H1 (cell line): Measurements from ENCODE around the gene AGRN.

Source experiments
- CHD2 ChIP-seq: IDR thresholded peaks from 2 replicates; pipeline ENCODE4 v1.6.1; 2012; ENCODE audit warnings: low read length, improper control_type of control experiment
- CREB1 ChIP-seq: IDR thresholded peaks from 2 replicates; pipeline ENCODE4 v1.6.1; 2012; ENCODE audit warnings: inconsistent platforms
- EZH2 ChIP-seq: fragments of 200-600 bp; sonication (generic); IDR thresholded peaks from 2 replicates; pipeline ENCODE4 v1.7.1; 2012; ENCODE audit warnings: low read depth, mild to moderate bottlenecking, moderate library complexity, low read length, inconsistent platforms; ENCODE audit not compliant: severe bottlenecking
- KDM5A ChIP-seq: fragments of 200-600 bp; IDR thresholded peaks from 2 replicates; pipeline ENCODE4 v1.7.1; 2012; ENCODE audit warnings: mild to moderate bottlenecking, low read length, inconsistent platforms, mixed read lengths
- NANOG ChIP-seq: IDR thresholded peaks from 2 replicates; pipeline ENCODE4 v1.6.1; 2011; ENCODE audit warnings: low read length, low read depth, mild to moderate bottlenecking, inconsistent platforms; ENCODE audit not compliant: insufficient read depth, poor library complexity, severe bottlenecking
- PHF8 ChIP-seq: fragments of 200-600 bp; sonication (generic); conservative IDR thresholded peaks from 2 replicates; pipeline ENCODE4 v1.7.1; 2012; ENCODE audit warnings: low read depth, mild to moderate bottlenecking, inconsistent platforms, low read length, moderate library complexity
- POLR2A ChIP-seq, 2 experiments: IDR thresholded peaks; 1 replicate in 1 of 2; 2 replicates in 1 of 2; pipeline ENCODE4 v1.6.1; 2011; ENCODE audit warnings: low read depth in 2 of 2, low read length in 2 of 2, mild to moderate bottlenecking in 2 of 2; ENCODE audit errors: control extremely low read depth in 1 of 2
- POLR2AphosphoS5 ChIP-seq: IDR thresholded peaks from 2 replicates; pipeline ENCODE4 v1.6.1; 2011; ENCODE audit warnings: low read depth, low read length
- RNF2 ChIP-seq: fragments of 200-900, 300-1000 bp; sonication (generic); IDR thresholded peaks from 2 replicates; pipeline ENCODE4 v1.7.1; 2016; ENCODE audit warnings: borderline replicate concordance, low read depth, mild to moderate bottlenecking, antibody characterized with exemption, low read length; ENCODE audit not compliant: poor library complexity, severe bottlenecking; ENCODE audit errors: missing control alignments
- TEAD4 ChIP-seq: IDR thresholded peaks from 2 replicates; pipeline ENCODE4 v1.6.1; 2012; ENCODE audit warnings: low read depth, low read length, inconsistent platforms, mixed read lengths
- YY1 ChIP-seq: IDR thresholded peaks from 2 replicates; pipeline ENCODE4 v1.6.1; 2011; ENCODE audit warnings: low read depth, mild to moderate bottlenecking, low read length
- TF ChIP-seq, protein P1 (sequence below), 3 experiments: IDR thresholded peaks; 1 replicate in 2 of 3; 2 replicates in 1 of 3; pipeline versions ENCODE4 v1.5.1 to v1.6.1; 2011; ENCODE audit warnings: low read length in 3 of 3, mild to moderate bottlenecking in 3 of 3, inconsistent platforms in 2 of 3, low read depth in 1 of 3, moderate library complexity in 1 of 3; ENCODE audit not compliant: insufficient read depth in 1 of 3; ENCODE audit errors: control extremely low read depth in 1 of 3

DNA sequence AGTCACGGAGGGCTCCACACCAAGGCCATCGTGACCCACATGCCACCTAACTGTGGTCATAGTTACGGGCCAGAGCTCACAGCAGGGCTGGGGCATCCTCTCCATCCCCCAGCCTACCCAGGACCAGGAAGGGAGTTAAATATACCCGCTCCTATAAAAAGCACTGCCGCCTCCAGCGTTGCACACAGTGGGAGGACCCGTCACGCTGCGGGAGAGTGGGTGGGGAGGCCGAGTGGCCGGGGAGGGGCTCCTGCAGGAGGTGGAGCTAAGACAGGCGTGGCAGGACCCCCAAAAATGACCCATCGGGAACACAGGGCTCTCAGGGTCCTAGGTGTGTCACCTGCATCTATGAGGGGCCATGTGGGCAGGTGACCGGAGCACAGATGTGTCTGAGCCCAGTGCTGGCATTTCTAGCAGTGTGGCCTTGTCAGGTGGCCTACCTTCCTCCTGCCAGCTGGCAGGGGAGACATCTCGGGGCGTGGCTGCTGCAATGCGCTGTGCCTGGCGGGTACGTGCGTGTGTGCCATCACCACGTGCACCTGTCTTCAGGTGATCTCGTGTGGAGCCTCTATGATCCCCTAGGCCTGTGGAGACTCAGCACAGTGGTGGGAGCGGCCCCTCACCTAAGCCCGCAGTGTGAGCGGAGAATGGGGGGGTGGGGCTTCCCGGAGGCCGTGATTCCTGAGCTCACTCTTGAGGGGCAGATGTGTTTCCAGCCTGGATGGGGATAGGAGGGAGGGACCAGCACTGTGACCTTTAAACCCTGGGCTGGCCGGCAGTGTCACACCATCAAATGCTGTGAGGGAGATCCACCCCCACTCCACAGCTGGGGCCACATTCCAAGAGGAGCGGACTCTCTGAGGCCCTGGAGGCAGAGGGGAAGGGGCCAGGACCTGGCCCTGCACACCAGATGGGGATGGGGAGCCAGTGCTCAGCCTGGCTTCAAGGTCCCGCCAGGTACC is 17.7 kb downstream of the AGRN start:
- TF ChIP-seq CREB1 (no peak), CHD2 (no peak), POLR2AphosphoS5 (no peak), KDM5A (no peak), EZH2 (no peak), NANOG (no peak), PHF8 (no peak), POLR2A (IDR thresholded peaks at IDR 0.05; ENCODE audit: control extremely low read depth in 1 of 2, low read depth in 2 of 2, low read length in 2 of 2) (no peak), TEAD4 (no peak), RNF2 (no peak), YY1 (no peak)
- TF ChIP-seq, protein P1, sequence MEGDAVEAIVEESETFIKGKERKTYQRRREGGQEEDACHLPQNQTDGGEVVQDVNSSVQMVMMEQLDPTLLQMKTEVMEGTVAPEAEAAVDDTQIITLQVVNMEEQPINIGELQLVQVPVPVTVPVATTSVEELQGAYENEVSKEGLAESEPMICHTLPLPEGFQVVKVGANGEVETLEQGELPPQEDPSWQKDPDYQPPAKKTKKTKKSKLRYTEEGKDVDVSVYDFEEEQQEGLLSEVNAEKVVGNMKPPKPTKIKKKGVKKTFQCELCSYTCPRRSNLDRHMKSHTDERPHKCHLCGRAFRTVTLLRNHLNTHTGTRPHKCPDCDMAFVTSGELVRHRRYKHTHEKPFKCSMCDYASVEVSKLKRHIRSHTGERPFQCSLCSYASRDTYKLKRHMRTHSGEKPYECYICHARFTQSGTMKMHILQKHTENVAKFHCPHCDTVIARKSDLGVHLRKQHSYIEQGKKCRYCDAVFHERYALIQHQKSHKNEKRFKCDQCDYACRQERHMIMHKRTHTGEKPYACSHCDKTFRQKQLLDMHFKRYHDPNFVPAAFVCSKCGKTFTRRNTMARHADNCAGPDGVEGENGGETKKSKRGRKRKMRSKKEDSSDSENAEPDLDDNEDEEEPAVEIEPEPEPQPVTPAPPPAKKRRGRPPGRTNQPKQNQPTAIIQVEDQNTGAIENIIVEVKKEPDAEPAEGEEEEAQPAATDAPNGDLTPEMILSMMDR (IDR thresholded peaks at IDR 0.05; ENCODE audit: control extremely low read depth in 1 of 3, insufficient read depth in 1 of 3, low read depth in 1 of 3, low read length in 3 of 3), result no peak
